Left lung (tissue), 10 donors: ENCODE measurements around the gene AVPR2. TPM values are rescaled to one million over a fixed set of nuclear protein-coding genes. Genes with fewer than 3 reads are reported as not detected.

Source experiments
- ATAC-seq: fragments of 200-7000 bp; cut with Tn5 transposase; one replicate; pipeline ENCODE4 v1.9.1; 2020; ENCODE audit warnings: moderate library complexity
- DNase-seq, 4 donors: peaks; one replicate each; pipeline ENCODE4 v3.0.0-alpha.2; 2013 to 2020
- H3K27ac ChIP-seq, 2 donors: fragments of 200-600 bp; sonication (generic) in 1 of 2; one replicate each; pipeline versions ENCODE4 v1.5.0 to v1.8.0; 2020 to 2021
- H3K27me3 ChIP-seq, 2 donors: fragments of 200-600 bp; sonication (generic) in 1 of 2; one replicate each; pipeline versions ENCODE4 v1.5.0 to v1.8.0; 2020 to 2021
- H3K36me3 ChIP-seq, 2 donors: fragments of 200-600 bp; sonication (generic) in 1 of 2; one replicate each; pipeline versions ENCODE4 v1.5.0 to v1.8.0; 2020 to 2021
- H3K4me1 ChIP-seq, 2 donors: fragments of 200-600 bp; one replicate each; pipeline ENCODE4 v1.8.0; 2021
- H3K4me3 ChIP-seq, 2 donors: fragments of 200-600 bp; sonication (generic) in 1 of 2; one replicate each; pipeline versions ENCODE4 v1.5.0 to v1.8.0; 2020 to 2021; ENCODE audit warnings: mild to moderate bottlenecking in 1 of 2
- H3K9me3 ChIP-seq, 2 donors: fragments of 200-600 bp; sonication (generic) in 1 of 2; one replicate each; pipeline versions ENCODE4 v1.5.0 to v1.8.0; 2020 to 2021
- intact Hi-C, 2 donors: fragments of 100-400 bp; cut with DNase I; formaldehyde crosslinking; loops; one replicate each; pipeline versions ENCODE4 v1.11.2 to v1.14.2; 2022
- polyA plus RNA-seq, 6 donors: library from polyadenylated mRNA; unstranded; fragments of 120-200 nt; gene quantifications; one replicate each; pipeline ENCODE4 v1.2.1, GENCODE V29; 2013; ENCODE audit not compliant: insufficient read length in 6 of 6
- total RNA-seq, 2 donors: library from RNA; stranded (reverse); fragmentation: NEBNext Ultra II Directional; extraction: Animal tissue kit (Norgen Biotek cat#: 25700); gene quantifications; one replicate each; pipeline ENCODE4 v1.2.1, GENCODE V29; 2021
- TF ChIP-seq, protein P1 (sequence below), 2 donors: fragments of 200-600 bp; sonication (generic) in 1 of 2; IDR thresholded peaks; one replicate each; pipeline versions ENCODE4 v1.5.0 to v1.8.0; 2021; ENCODE audit warnings: antibody characterized with exemption in 2 of 2
- donor health status: DM: no; HTN: yes; CAD: no.
- donor health status: DM: no; HTN: no; CAD: no.

The AVPR2 gene
- total and polyA plus RNA-seq, 8 donors = 0.52 to 1.3 (median 0.83) TPM

DNA sequence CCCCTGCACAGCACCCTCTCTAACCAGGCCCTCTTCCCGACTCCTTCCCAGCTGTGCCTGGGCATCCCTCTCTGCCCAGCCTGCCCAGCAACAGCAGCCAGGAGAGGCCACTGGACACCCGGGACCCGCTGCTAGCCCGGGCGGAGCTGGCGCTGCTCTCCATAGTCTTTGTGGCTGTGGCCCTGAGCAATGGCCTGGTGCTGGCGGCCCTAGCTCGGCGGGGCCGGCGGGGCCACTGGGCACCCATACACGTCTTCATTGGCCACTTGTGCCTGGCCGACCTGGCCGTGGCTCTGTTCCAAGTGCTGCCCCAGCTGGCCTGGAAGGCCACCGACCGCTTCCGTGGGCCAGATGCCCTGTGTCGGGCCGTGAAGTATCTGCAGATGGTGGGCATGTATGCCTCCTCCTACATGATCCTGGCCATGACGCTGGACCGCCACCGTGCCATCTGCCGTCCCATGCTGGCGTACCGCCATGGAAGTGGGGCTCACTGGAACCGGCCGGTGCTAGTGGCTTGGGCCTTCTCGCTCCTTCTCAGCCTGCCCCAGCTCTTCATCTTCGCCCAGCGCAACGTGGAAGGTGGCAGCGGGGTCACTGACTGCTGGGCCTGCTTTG lies 1.1 kb downstream of the AVPR2 start:
- DNase-seq = peak in 1 of 4 donors; percentile 59
- Histone ChIP-seq H3K27me3 (no peaks in the 10 kb centered on the region), H3K36me3 (peaks cover 0 to 37% of the 10 kb centered on the region in 2 donors), H3K27ac (no peak overlapping the region), H3K9me3 (no peaks in the 10 kb centered on the region), H3K4me3 (no peak overlapping the region), H3K4me1 (peaks cover 0 to 29% of the 10 kb centered on the region in 2 donors)
- ATAC-seq = no peak
- TF ChIP-seq, protein P1, sequence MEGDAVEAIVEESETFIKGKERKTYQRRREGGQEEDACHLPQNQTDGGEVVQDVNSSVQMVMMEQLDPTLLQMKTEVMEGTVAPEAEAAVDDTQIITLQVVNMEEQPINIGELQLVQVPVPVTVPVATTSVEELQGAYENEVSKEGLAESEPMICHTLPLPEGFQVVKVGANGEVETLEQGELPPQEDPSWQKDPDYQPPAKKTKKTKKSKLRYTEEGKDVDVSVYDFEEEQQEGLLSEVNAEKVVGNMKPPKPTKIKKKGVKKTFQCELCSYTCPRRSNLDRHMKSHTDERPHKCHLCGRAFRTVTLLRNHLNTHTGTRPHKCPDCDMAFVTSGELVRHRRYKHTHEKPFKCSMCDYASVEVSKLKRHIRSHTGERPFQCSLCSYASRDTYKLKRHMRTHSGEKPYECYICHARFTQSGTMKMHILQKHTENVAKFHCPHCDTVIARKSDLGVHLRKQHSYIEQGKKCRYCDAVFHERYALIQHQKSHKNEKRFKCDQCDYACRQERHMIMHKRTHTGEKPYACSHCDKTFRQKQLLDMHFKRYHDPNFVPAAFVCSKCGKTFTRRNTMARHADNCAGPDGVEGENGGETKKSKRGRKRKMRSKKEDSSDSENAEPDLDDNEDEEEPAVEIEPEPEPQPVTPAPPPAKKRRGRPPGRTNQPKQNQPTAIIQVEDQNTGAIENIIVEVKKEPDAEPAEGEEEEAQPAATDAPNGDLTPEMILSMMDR (IDR thresholded peaks at IDR 0.05) = no peak
- intact Hi-C loops = no loop called here

DNA sequence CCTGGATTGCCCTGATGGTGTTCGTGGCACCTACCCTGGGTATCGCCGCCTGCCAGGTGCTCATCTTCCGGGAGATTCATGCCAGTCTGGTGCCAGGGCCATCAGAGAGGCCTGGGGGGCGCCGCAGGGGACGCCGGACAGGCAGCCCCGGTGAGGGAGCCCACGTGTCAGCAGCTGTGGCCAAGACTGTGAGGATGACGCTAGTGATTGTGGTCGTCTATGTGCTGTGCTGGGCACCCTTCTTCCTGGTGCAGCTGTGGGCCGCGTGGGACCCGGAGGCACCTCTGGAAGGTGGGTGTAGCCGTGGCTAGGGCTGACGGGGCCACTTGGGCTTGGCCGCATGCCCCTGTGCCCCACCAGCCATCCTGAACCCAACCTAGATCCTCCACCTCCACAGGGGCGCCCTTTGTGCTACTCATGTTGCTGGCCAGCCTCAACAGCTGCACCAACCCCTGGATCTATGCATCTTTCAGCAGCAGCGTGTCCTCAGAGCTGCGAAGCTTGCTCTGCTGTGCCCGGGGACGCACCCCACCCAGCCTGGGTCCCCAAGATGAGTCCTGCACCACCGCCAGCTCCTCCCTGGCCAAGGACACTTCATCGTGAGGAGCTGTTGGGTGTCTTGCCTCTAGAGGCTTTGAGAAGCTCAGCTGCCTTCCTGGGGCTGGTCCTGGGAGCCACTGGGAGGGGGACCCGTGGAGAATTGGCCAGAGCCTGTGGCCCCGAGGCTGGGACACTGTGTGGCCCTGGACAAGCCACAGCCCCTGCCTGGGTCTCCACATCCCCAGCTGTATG lies 1.8 kb downstream of the AVPR2 start:
- intact Hi-C loops = no loop called here
- DNase-seq = peak in 1 of 4 donors; percentile 8
- peaks cover 0 to 23% of the 10 kb centered on the region in 2 donors for H3K4me1 ChIP-seq
- H3K27me3 ChIP-seq = no peaks in the 10 kb centered on the region
- H3K36me3 ChIP-seq = peaks cover 0 to 41% of the 10 kb centered on the region in 2 donors
- H3K4me3 ChIP-seq = no peak overlapping the region
- TF ChIP-seq, protein P1 (IDR thresholded peaks at IDR 0.05) = no peak
- H3K9me3 ChIP-seq = no peaks in the 10 kb centered on the region
- H3K27ac ChIP-seq = no peak overlapping the region
- no peak for ATAC-seq

DNA sequence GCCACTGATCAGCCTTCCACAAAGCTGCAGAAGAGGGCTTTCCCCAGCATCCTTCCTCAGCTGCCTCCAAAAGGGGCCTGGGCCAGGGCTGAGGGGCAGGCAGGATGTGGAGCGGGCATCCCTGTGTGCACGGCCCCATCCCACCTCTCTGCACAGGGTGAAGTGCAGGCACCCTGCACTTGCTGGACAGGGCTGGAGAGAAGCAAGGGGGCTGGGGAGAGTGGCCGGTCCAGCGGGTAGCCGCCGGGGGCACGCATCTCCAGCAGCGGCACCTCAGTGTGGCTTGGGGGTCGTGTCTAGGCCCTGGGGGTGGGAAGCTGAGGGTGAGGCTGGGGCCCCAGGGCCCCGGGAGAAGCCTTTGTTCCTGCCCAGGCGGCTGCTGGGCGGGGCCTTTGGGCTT lies 3.0 kb downstream of the AVPR2 start:
- no peak for ATAC-seq
- no peak overlapping the region for H3K4me3 ChIP-seq
- H3K27me3 ChIP-seq = no peaks in the 10 kb centered on the region
- peaks cover 0 to 18% of the 10 kb centered on the region in 2 donors for H3K4me1 ChIP-seq
- peaks cover 0 to 46% of the 10 kb centered on the region in 2 donors for H3K36me3 ChIP-seq
- H3K9me3 ChIP-seq = no peaks in the 10 kb centered on the region
- no peak overlapping the region for H3K27ac ChIP-seq
- TF ChIP-seq, protein P1 (IDR thresholded peaks at IDR 0.05) = no peak
- intact Hi-C loops = no loop called here
- peak in 1 of 4 donors; percentile 23 for DNase-seq

DNA sequence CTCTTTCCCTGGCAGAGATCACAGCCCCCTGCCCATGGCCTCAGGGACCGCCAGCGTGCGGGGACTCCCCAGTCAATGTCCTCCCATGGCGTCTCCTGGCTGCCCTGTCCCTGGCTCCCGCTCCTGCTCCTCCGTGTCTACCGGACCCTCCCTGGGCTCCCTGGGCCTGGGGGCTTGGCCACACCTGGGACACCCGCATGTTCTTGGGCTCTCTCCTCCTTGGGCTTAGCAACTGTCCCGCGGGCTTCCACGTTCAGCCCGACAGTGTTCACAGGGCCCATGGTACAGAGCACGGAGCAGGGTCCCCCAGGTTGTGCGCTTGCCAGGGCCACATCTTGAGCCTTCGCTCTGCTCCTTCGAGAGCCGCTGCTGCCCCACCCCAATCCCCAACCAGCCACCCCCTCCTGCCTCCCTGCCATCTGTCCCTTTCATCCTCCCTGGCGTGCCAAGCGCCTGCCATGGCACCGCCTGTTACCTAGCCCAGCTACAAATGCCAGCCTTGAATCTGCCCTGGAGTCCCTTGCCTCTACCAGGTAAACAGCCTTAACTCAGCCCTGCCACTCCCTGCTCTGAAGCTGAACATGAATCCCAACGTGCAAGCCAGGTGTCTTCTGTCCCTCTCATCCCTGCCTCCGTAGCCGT lies 3.9 kb downstream of the AVPR2 start:
- no peak overlapping the region for H3K27ac ChIP-seq
- intact Hi-C loops = no loop called here
- TF ChIP-seq, protein P1 (IDR thresholded peaks at IDR 0.05) = no peak
- no peaks in the 10 kb centered on the region for H3K27me3 ChIP-seq
- no peak overlapping the region for H3K4me3 ChIP-seq
- H3K36me3 ChIP-seq = peaks cover 0 to 55% of the 10 kb centered on the region in 2 donors
- ATAC-seq (no peak), DNase-seq (no peak)
- peaks cover 0 to 14% of the 10 kb centered on the region in 2 donors for H3K4me1 ChIP-seq
- H3K9me3 ChIP-seq = no peaks in the 10 kb centered on the region
